Jurkat, Clone E6-1 (cell line): ENCODE measurements around the gene SPINT2.
A peak's percentile ranks its signal among the peaks of the same experiment; 100 is the strongest.

Source experiments
- DNase-seq: peaks from one replicate; pipeline ENCODE4 v3.0.0-alpha.2; 2011; ENCODE audit warnings: low read depth, low spot score
- H3K4me3 ChIP-seq: 2 replicates; pipeline ENCODE4 v1.5.1; 2011; ENCODE audit warnings: mild to moderate bottlenecking, low read length, control low read depth, moderate library complexity

Gene SPINT2

GRCh38 chr19:38310279-38310670 is 45.9 kb downstream of the SPINT2 start:
- DNase-seq, result no peak
- H3K4me3 ChIP-seq, result no peak overlapping the region

- no peak overlapping the region for H3K4me3 ChIP-seq
- no peak for DNase-seq
Measured at GRCh38 chr19:38310986-38311385, 46.6 kb downstream of the SPINT2 start.

- DNase-seq, result peak; percentile 95
- H3K4me3 ChIP-seq, result peak within 1 kb of the TSS; percentile 93
Measured at GRCh38 chr19:38315657-38316476, 51.5 kb downstream of the SPINT2 start, which contains the start of gene YIF1B. Gene YIF1B, minus strand, starts transcription at chr19:38315947. Its CDS starts 30 bp downstream, at chr19:38315917.

- DNase-seq, result no peak
Measured at GRCh38 chr19:38316477-38317067, 52.2 kb downstream of the SPINT2 start.

GRCh38 chr19:38317104-38317612 is 52.8 kb downstream of the SPINT2 start:
- H3K4me3 ChIP-seq, result no peak overlapping the region
- no peak for DNase-seq

More at GRCh38 chr19:38316477-38317067, 52.2 kb downstream of the SPINT2 start:
- peak overlapping the region; percentile 47 for H3K4me3 ChIP-seq

GRCh38 chr19:38318660-38319059 is 54.3 kb downstream of the SPINT2 start:
- no peak for DNase-seq

GRCh38 chr19:38319421-38320258 is 55.3 kb downstream of the SPINT2 start, which contains the start of gene KCNK6:
Gene KCNK6, plus strand, starts transcription at chr19:38319845. Its CDS starts 106 bp downstream, at chr19:38319951.
- H3K4me3 ChIP-seq, result peak within 1 kb of the TSS; percentile 61

More at GRCh38 chr19:38318660-38319059, 54.3 kb downstream of the SPINT2 start:
- H3K4me3 ChIP-seq, result no peak overlapping the region

GRCh38 chr19:38320969-38321339 is 56.6 kb downstream of the SPINT2 start:
- no peak overlapping the region for H3K4me3 ChIP-seq
- DNase-seq, result no peak

More at GRCh38 chr19:38319421-38320258, 55.3 kb downstream of the SPINT2 start, which contains the start of gene KCNK6:
- DNase-seq, result peak; percentile 7

GRCh38 chr19:38321646-38322196 is 57.3 kb downstream of the SPINT2 start:
- no peak overlapping the region for H3K4me3 ChIP-seq
- DNase-seq, result no peak

GRCh38 chr19:38323291-38323690 is 58.9 kb downstream of the SPINT2 start:
- no peak overlapping the region for H3K4me3 ChIP-seq
- no peak for DNase-seq

- DNase-seq, result no peak
Measured at GRCh38 chr19:38324431-38324830, 60.1 kb downstream of the SPINT2 start.

GRCh38 chr19:38326591-38326990 is 62.2 kb downstream of the SPINT2 start:
- no peak for DNase-seq
- H3K4me3 ChIP-seq, result no peak overlapping the region

More at GRCh38 chr19:38324431-38324830, 60.1 kb downstream of the SPINT2 start:
- no peak overlapping the region for H3K4me3 ChIP-seq

- DNase-seq, result no peak
- H3K4me3 ChIP-seq, result no peak overlapping the region
Measured at GRCh38 chr19:38329651-38330050, 65.3 kb downstream of the SPINT2 start.

- no peak for DNase-seq
- H3K4me3 ChIP-seq, result no peak overlapping the region
Measured at GRCh38 chr19:38331728-38332127, 67.4 kb downstream of the SPINT2 start.

- DNase-seq, result no peak
Measured at GRCh38 chr19:38333245-38333644, 68.9 kb downstream of the SPINT2 start.

GRCh38 chr19:38335949-38336637 is 71.7 kb downstream of the SPINT2 start:
- H3K4me3 ChIP-seq, result peak overlapping the region; percentile 80
- peak; percentile 95 for DNase-seq

More at GRCh38 chr19:38333245-38333644, 68.9 kb downstream of the SPINT2 start:
- no peak overlapping the region for H3K4me3 ChIP-seq

- DNase-seq, result peak; percentile 93
- H3K4me3 ChIP-seq, result peak overlapping the region; percentile 80
Measured at GRCh38 chr19:38336638-38337359, 72.4 kb downstream of the SPINT2 start.

GRCh38 chr19:38337360-38337653 is 72.9 kb downstream of the SPINT2 start:
- peak overlapping the region; percentile 80 for H3K4me3 ChIP-seq
- DNase-seq, result no peak
